ENCODE measurements around the gene ZFP57. TPM values are rescaled to one million over a fixed set of nuclear protein-coding genes. Genes with fewer than 3 reads are reported as not detected.

Gene ZFP57
- total and polyA plus RNA-seq, 2 experiments from 2014 or later, result not detected

GRCh38 chr6:29652198-29652584 lies 28.8 kb downstream of the ZFP57 start:
- TF ChIP-seq, protein P1, sequence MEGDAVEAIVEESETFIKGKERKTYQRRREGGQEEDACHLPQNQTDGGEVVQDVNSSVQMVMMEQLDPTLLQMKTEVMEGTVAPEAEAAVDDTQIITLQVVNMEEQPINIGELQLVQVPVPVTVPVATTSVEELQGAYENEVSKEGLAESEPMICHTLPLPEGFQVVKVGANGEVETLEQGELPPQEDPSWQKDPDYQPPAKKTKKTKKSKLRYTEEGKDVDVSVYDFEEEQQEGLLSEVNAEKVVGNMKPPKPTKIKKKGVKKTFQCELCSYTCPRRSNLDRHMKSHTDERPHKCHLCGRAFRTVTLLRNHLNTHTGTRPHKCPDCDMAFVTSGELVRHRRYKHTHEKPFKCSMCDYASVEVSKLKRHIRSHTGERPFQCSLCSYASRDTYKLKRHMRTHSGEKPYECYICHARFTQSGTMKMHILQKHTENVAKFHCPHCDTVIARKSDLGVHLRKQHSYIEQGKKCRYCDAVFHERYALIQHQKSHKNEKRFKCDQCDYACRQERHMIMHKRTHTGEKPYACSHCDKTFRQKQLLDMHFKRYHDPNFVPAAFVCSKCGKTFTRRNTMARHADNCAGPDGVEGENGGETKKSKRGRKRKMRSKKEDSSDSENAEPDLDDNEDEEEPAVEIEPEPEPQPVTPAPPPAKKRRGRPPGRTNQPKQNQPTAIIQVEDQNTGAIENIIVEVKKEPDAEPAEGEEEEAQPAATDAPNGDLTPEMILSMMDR (IDR thresholded peaks at IDR 0.05; ENCODE audit: poor library complexity), result no peak
- TF ChIP-seq EZH2 (IDR thresholded peaks at IDR 0.05; ENCODE audit: borderline replicate concordance), result no peak
- no peak for DNase-seq (ENCODE audit: low spot score)
- WGBS (ENCODE audit: low lambda C conversion rate, missing lambda C conversion rate), result 83% methylated on average over 10 of the region's 10 CpGs

DNA sequence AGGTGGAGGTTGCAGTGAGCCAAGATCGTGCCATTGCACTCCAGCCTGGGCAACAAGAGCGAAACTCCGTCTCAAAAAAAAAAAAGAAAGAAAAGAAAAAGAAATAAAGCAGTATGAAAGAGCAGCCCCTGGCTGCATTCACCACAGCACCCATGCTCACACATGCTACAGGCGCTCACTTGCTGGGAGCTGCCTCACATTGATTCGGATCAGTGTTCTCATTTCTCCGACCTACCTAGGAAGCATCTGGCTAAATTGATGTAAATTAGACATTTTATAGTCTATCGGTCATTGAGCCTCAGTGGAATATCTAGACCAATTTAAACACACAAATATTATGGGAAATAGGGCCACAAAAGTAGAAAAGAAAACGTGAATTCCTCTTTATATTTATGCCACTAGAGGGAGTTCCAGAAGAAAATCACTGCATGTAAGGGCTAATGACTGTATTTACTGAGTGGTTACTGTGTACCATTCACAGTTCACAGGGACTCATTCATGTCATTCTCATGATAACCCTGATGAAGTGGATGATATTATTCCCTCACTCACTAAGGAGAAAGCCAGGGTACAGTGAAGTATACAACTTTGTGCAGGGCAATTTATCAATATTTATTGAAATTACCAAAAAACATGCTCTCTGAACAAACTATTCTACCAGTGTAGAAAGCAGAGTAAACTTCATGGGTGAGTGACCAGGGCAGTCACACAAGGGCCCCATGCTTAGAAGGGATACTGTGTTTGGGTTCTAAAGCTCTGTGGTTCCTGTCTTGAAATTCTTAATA lies 29.3 kb downstream of the ZFP57 start:
- H3K9me3 ChIP-seq (ENCODE audit: low read depth), result no peaks in the 10 kb centered on the region
- DNase-seq (ENCODE audit: low spot score), result peak; percentile 52
- no peaks in the 10 kb centered on the region for H4K20me1 ChIP-seq (ENCODE audit: insufficient read depth, poor library complexity, severe bottlenecking)
- no peaks in the 10 kb centered on the region for H3K79me2 ChIP-seq
- no peak overlapping the region for H2AFZ ChIP-seq
- H3K4me3 ChIP-seq, result no peak overlapping the region
- H3K27ac ChIP-seq, result no peak overlapping the region
- H3K4me1 ChIP-seq (ENCODE audit: insufficient read depth), result no peaks in the 10 kb centered on the region
- 68% methylated on average over 6 of the region's 8 CpGs for WGBS (ENCODE audit: low lambda C conversion rate, missing lambda C conversion rate)
- no peak overlapping the region for H3K4me2 ChIP-seq
- no peaks in the 10 kb centered on the region for H3K36me3 ChIP-seq (replicated peaks; ENCODE audit: insufficient read depth, low read depth)
- TF ChIP-seq, protein P1 (IDR thresholded peaks at IDR 0.05; ENCODE audit: poor library complexity), result peak; percentile 66
- TF ChIP-seq EZH2phosphoT487 (IDR thresholded peaks at IDR 0.05; ENCODE audit: low read depth, severe bottlenecking, unreplicated experiment), result no peak
- peaks cover 6% of the 10 kb centered on the region for H3K27me3 ChIP-seq
- H3K9me2 ChIP-seq (replicated peaks; ENCODE audit: insufficient read depth), result no peaks in the 10 kb centered on the region

More at GRCh38 chr6:29652198-29652584, 28.8 kb downstream of the ZFP57 start:
- Histone ChIP-seq H3K9me3 (ENCODE audit: low read depth) (no peaks in the 10 kb centered on the region), H3K27me3 (peaks cover 6% of the 10 kb centered on the region), H4K20me1 (ENCODE audit: insufficient read depth, poor library complexity, severe bottlenecking) (no peaks in the 10 kb centered on the region), H2AFZ (no peak overlapping the region), H3K4me2 (no peak overlapping the region), H3K79me2 (no peaks in the 10 kb centered on the region), H3K4me3 (no peak overlapping the region), H3K27ac (no peak overlapping the region), H3K4me1 (ENCODE audit: insufficient read depth) (no peaks in the 10 kb centered on the region), H3K36me3 (replicated peaks; ENCODE audit: insufficient read depth, low read depth) (no peaks in the 10 kb centered on the region), H3K9me2 (replicated peaks; ENCODE audit: insufficient read depth) (no peaks in the 10 kb centered on the region)

- no peaks in the 10 kb centered on the region for H4K20me1 ChIP-seq (ENCODE audit: insufficient read depth, poor library complexity, severe bottlenecking)
- no peaks in the 10 kb centered on the region for H3K9me2 ChIP-seq (replicated peaks; ENCODE audit: insufficient read depth)
- H3K4me2 ChIP-seq, result peak overlapping the region; percentile 79
- H3K27me3 ChIP-seq, result no peaks in the 10 kb centered on the region
- peak; percentile 98 for DNase-seq (ENCODE audit: low spot score)
- no peaks in the 10 kb centered on the region for H3K79me2 ChIP-seq
- WGBS (ENCODE audit: low lambda C conversion rate, missing lambda C conversion rate), result 10% methylated on average over 33 of the region's 33 CpGs
- peak overlapping the region; percentile 81 for H2AFZ ChIP-seq
- TF ChIP-seq EZH2phosphoT487 (IDR thresholded peaks at IDR 0.05; ENCODE audit: low read depth, severe bottlenecking, unreplicated experiment), result no peak
- TF ChIP-seq, protein P1 (IDR thresholded peaks at IDR 0.05; ENCODE audit: poor library complexity), result peak; percentile 92
- TF ChIP-seq EZH2 (IDR thresholded peaks at IDR 0.05; ENCODE audit: borderline replicate concordance), result no peak
- no peaks in the 10 kb centered on the region for H3K9me3 ChIP-seq (ENCODE audit: low read depth)
- H3K36me3 ChIP-seq (replicated peaks; ENCODE audit: insufficient read depth, low read depth), result no peaks in the 10 kb centered on the region
- H3K4me1 ChIP-seq (ENCODE audit: insufficient read depth), result no peaks in the 10 kb centered on the region
- peak overlapping the region; percentile 85 for H3K27ac ChIP-seq
- peak overlapping the region; percentile 19 for H3K4me3 ChIP-seq
Measured at GRCh38 chr6:29649701-29650673, 31.0 kb downstream of the ZFP57 start.
